Measurements from ENCODE around the gene DGKE.

Gene DGKE

GRCh38 chr17:56815711-56816110 lies 18.2 kb upstream of the DGKE start:
- no peak for DNase-seq (ENCODE audit: low spot score)

GRCh38 chr17:56817066-56817465 lies 16.9 kb upstream of the DGKE start:
- no peak for DNase-seq (ENCODE audit: low spot score)

GRCh38 chr17:56819030-56819429 lies 14.9 kb upstream of the DGKE start:
- DNase-seq (ENCODE audit: low spot score): no peak

GRCh38 chr17:56819431-56820145 lies 14.4 kb upstream of the DGKE start:
- peak; percentile 78 for DNase-seq (ENCODE audit: low spot score)

- no peak for DNase-seq (ENCODE audit: low spot score)
Measured at GRCh38 chr17:56820207-56820606, 13.7 kb upstream of the DGKE start.

DNA sequence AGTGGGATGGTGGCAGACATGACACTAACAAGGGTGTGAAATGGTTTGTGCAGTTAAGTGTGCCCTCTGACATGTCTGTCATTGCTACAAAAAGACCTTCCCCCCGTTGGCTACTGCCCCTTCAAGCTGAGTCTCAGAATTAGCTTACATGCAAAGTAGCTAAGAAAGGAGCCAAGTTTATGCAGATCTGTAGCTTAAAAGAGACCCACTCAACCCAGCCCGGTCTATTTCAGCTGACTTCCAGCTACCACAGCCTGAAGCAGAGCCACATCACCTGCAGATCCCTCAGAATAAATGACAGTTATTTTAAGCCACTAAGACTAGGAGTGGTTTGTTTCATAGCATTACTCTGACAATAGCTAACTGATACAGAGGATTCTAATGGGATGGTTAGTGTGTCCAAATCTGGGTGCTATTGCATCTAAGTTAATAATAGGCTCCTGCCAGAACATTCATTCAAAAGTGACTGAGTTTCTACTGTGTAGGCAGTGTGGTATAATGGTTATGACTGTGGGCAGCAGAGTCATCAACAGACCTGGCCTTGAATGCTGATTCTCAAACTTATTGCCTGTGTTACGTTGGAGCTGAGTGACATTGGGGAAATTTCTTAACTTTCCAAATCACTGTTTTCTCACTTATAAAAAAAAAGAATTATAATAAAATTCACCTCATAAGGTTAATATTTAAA lies 12.0 kb upstream of the DGKE start:
- DNase-seq (ENCODE audit: low spot score): peak; percentile 28

DNA sequence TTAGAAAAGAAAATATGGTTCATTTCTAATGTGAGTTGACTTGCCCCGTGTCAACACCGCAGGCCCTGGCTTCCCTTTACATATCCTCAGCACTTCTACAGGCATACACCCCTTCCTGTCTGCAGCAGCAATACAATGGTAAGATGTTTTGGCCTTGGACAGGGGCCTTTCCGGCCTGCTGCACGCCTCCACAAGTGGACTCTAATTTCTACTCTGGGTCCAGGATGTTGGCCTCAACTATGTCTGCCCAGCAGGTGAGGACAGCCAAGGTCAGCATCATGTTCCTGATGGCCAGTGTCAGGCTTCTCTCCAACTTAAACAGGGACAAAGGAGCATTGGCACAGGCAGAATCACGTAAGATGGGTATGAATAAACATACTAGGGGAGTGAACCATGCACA lies 11.2 kb upstream of the DGKE start:
- DNase-seq (ENCODE audit: low spot score): no peak

DNA sequence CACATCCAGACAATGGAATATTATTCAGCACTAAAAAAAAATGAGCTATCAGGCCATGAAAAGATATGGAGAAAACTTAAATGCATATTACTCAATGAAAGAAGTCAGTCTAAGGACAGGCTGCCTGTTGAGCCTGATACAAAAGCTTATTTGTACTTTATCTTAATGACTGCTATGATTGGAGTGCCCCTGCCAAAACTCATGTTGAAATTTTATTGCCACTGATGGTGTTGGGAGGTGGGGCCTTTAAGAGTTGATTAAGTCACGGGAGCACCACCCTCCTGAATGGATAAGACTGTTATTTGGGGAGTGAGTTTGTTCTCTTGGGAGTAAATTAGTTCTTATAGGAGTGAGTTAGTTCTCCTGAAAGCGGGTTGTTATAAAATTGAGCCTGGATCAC lies 10.1 kb upstream of the DGKE start:
- DNase-seq (ENCODE audit: low spot score): no peak

DNA sequence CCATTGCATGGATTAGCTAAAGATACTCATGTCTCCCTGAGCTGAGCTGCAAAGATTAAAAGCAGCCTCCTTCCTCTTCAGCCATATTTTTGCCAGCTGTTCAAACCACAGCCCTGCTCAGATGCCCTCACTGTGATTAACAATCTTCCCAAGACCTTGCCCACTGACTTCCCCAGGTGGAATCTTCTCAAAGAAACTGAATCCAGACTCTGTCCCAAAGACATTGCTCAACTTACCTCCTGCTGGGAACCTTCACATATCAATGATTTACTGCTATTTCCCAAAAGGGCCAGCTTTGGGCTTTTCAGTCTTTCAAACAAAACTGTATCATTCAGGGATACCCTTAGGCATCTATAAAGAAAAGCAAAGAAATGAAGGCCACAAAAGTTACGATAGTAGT lies 9.4 kb upstream of the DGKE start:
- no peak for DNase-seq (ENCODE audit: low spot score)

DNA sequence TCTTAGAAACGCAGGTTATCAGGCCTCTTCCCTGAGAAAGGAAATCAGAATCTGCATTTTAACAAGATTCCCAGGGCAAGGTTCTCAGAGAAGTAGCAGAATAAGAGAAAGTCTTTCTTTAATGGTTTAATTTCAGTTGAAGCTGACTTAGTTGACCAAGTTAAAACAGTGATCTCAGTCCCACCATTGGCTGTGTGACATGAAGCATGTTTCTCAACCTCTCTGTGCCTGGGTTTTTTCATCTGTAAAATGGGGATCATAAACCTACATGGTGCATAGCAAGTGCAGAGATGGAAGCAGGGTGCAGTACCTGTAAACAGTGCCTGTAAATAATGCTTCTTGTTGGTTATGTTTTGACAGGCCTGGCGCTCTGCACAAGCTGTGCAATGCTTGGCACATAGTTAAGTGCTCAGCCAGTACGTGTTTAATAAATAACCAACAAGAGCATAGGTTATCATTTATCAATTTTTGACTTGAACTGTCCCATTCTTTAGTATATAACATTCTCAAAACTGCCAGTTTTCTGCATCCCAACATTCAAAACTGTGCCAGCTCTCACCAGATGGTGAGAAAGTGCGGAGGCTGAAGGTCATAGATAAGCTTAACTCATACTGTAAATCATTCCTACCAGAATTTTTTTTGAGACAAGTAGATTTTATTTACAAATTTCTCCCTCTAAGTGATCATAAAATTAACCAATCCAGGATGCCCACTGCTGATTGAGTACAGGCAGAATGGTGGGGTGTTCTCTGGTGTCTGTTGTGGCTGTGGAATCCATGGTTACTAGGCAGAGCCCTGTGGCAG lies 7.1 kb upstream of the DGKE start:
- no peak for DNase-seq (ENCODE audit: low spot score)

DNA sequence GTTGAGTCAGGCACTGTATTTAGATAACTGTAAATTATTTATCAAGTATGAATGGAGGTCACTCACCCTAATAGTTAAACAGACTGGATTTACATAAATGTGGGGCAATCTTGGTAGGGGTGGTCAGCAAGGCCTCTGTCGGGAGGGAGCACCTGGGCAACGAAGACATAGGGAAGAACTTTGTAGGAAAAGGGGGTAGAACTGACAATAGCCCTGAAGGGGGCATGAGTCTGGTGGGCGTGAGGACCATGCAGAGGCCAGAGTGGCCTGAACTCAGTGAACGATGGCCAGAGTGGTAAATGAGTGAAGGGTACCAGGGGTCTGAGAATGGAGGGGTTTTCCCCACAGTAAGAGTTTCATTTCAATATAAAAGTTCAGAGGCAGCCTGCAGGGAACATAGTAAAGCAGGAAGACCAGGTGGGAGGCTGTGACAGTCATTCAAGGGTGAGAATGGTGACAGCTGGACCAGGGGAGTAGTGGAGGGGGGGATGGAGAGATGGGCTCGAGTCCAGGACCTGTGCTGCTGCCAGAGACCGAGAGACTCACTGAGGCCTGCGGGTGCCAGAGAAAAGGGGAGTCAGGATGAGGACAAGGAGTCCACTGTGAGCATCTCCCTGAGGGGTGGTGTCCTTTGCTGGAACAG lies 3.1 kb upstream of the DGKE start:
- DNase-seq (ENCODE audit: low spot score): no peak

- no peak for DNase-seq (ENCODE audit: low spot score)
Measured at GRCh38 chr17:56831369-56832095, 2.4 kb upstream of the DGKE start.

DNA sequence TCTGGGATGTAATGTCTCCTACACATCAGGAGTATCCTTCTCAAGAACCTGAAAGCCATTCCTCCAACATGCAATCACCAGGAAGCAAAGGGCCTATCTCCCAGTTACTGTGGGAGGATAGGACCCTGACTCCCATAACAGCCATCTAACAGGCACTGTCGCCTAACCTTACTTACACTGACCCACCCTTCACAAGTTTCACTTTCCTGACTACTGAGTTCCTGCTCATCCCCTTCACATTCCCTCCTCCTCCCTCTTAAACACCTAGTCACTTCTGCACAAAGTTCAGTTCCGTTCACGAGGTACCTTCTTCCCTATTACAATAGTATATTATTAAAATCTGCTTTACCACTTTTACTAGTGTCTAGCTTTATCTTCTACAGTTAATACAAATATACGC lies 1.5 kb upstream of the DGKE start:
- no peak for DNase-seq (ENCODE audit: low spot score)

GRCh38 chr17:56833057-56833808 lies 718 bp upstream of the DGKE start:
- DNase-seq (ENCODE audit: low spot score): peak; percentile 60

DNA sequence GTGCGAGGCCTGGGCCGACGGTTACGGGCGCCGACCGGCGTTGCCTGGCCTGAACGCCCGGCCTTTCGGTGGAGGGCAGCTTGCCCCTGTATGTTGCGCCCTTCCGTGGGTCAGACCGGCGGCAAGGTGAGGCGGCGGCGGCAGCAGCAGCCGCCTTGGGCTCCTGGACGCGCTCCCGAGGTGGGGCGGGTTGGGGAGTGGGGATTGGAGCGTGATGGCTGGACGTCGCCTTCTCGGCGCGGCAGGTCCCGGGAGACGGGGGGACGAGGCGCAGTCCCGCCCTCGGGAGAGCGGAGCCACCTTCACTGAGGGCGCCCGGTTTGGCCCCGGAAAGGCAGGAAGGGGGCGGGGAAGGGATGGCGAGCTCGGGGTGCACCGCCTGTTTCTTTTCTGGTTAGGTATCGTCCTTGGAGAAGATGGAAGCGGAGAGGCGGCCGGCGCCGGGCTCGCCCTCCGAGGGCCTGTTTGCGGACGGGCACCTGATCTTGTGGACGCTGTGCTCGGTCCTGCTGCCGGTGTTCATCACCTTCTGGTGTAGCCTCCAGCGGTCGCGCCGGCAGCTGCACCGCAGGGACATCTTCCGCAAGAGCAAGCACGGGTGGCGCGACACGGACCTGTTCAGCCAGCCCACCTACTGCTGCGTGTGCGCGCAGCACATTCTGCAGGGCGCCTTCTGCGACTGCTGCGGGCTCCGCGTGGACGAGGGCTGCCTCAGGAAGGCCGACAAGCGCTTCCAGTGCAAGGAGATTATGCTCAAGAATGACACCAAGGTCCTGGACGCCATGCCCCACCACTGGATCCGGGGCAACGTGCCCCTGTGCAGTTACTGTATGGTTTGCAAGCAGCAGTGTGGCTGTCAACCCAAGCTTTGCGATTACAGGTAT lies 671 bp downstream of the DGKE start:
- peak; percentile 58 for DNase-seq (ENCODE audit: low spot score)

GRCh38 chr17:56835264-56835585 lies 1.3 kb downstream of the DGKE start:
- DNase-seq (ENCODE audit: low spot score): no peak

GRCh38 chr17:56838687-56839086 lies 4.7 kb downstream of the DGKE start:
- no peak for DNase-seq (ENCODE audit: low spot score)

DNA sequence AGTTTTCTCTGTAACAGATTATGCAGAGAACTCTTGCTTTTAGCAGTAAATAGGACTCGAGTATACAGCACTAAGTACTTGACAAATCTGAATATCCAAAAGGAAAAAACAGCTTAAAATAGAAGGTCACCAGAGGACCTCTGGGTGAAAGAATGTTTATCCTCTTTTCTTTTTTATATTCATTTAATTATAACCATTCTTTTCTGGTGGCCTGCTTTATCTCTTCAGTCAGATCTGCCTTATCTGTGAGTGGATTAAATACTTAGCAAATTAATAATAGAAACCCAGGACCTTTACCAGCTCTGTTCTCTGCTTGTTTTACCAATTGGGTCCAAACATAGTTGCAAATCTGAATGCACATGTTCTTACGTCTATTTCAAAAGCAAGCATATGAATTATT lies 8.6 kb downstream of the DGKE start:
- DNase-seq (ENCODE audit: low spot score): no peak

DNA sequence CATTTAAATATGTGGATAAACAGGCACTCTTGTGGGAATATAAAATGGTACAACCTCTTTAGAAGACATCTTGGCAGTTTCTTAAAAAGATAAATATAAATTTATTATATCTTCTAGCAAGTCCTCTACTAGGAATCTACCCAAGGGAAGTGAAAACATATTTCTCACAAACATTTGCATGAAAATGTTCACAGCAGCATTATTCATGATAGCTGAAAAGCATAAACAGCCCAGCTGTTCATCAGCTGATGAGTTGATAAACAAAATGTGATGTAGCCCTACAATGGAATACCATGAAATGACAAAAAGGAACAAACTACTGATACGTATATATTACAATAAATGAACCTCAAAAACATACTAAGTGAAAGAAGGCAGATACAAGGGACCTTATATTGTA lies 12.0 kb downstream of the DGKE start:
- no peak for DNase-seq (ENCODE audit: low spot score)

GRCh38 chr17:56847106-56847505 lies 13.2 kb downstream of the DGKE start:
- DNase-seq (ENCODE audit: low spot score): no peak
